Medulla oblongata (tissue), 1 donor: ENCODE results near the gene IRX2.

ENCODE experiments used
- DNase-seq: peaks from one replicate; pipeline ENCODE4 v3.0.0-alpha.2; 2015; ENCODE audit errors: extremely low spot score

Gene IRX2

DNA sequence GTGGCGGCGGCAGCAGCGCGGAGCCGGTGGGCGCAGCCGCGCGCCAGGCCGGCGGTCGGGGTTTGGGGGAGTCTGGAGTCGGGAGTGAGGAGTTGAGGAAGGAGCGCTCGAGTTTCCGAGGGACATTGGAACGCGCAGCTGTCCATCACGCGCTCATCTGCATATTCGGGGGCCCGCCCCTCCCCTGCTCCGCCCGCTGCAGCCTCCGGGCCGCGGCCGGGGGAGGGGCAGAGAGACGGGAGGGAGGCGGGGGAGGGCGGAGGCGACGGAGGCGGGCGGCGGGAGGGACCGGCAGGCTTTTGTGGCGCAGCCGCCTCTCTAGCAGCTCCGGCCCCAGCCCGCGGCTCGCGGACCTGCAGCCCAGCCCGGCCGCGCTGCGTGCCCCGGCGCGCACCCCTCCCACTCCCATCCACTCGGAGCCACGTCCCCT lies at the start of gene IRX2:
TSS of gene IRX2 (minus strand) at position 86 of the 430 bp plus-strand sequence. CDS start 264 bp downstream, outside the sequence.
- peak; percentile 89 for DNase-seq

DNA sequence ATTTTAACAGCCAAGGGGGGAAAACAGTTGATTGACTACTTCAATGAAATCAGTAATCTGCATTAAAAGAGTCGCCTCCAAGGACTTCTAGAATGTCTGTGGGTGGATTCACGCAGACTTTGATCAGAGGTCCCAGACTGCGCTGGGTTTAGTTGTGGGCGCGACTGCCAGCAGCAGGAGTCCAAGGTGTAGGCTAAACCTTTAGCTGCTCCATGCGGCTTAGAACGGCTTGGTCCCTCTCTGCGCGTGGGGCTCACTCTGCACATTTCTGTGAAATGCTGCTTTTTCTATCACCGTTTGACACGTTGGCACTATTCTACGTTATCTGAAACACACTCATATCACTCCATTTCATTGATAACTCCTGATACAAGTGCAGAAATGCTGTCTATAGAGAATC lies 48.6 kb upstream of the IRX2 start:
- no peak for DNase-seq

DNA sequence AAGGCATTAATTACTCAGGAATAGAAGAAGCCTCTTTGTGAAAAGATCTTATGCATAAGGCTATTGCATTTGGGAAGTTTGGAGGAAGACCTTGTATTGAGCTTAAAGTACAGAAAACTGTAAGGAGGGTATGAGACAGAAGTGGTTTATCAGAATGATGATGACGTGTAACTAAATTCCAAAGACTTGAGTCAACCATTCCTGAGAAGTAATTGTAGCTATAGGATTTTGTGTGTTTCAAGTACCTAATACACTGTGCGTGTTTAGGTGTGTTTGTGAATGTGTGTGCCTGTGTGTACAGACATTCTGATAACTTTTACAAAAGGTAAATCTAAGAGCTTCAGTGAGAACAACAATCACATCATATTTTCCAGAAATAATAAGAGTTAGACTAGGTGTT lies 46.5 kb upstream of the IRX2 start:
- DNase-seq, result no peak

DNA sequence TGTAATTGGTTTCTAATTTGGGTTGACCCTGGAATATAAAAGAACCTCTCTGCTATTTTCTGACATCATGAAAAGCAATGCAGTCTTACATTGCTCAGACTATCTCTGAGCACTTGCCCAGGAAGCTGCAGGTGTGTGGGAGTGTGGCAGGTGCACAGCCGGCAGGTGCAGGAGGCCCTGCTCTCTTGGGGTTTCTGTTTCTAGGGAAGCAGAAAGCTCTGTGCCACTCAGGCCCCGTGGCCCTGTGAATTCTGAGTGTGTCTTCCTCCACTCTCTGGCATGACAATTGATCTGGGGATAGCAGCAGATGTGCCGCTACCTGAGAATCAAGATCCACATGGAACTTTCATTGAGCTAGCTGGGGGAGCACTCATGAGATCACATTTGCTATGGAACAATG lies 45.7 kb upstream of the IRX2 start:
- DNase-seq, result no peak

DNA sequence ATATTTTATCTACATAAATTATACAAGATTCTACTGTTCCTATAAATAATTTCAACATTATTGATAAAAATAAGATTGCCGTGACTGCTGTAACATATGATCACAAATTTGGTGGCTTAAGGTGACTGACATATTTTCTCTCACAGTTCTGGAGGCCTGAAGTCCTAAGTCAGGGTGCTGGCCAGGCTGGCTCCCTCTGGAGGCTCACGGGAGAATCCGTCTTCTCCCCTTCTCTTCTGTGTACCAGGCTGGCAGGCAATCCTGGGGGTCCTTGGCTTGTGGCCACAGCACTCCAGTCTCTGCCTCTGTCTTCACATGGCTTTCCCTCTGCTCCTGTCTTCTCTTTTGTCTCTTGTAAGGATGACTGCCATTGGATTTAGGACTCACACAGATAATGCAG lies 31.7 kb upstream of the IRX2 start:
- no peak for DNase-seq

DNA sequence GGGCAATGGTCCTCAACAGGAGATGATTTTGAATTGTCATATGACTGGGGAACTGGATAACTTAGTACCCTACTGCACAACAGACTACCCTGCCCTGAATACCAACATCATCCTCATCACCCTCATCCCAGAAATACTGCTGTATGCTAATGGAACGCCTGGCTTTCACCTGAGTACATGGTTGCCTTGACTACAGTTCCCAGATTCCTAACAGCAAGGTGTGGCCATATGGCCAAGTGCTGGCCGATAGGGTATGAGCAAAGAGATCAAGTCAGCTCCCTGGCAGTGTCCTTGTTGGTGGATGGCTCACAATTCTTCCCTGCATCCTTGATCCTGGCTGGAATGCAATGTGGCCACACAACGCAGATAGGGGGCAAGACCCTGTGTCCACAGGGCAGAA lies 31.2 kb upstream of the IRX2 start:
- no peak for DNase-seq

DNA sequence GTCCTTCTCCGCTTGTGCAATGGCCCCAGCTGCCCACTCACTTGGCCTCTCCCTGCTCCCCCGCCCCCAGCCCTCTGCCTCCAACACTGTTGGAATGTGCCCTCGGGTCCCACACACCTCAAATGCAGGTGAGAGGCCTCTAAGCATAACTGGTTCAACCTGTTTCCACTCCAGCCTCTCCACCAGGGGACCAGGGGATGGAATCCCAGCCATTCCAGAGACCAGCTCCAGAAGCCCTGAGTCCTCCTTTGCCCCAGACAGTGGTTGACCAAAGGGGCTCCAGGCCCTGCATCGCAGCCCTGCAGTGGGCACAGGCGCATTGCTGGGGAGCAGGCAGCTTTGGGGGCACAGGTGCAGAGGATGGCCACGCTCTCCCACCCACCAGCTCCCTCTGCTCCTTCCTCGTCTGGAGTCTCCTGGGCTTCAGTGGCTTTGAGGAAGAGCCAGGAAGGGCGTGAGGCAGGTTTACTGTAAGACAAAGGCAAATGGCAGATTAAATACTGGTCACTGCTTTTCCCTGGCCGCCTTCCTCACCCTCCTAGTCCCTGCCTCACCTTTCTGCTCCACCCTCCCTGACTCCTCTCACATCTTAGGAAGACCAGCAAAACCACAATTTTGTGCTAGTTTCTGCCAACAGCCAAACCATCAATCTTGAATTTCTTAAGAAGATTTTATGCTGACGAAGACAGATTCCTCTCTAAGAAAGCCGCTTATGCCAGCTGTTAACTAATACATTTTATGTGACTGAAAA lies 29.1 kb upstream of the IRX2 start:
- DNase-seq, result no peak

DNA sequence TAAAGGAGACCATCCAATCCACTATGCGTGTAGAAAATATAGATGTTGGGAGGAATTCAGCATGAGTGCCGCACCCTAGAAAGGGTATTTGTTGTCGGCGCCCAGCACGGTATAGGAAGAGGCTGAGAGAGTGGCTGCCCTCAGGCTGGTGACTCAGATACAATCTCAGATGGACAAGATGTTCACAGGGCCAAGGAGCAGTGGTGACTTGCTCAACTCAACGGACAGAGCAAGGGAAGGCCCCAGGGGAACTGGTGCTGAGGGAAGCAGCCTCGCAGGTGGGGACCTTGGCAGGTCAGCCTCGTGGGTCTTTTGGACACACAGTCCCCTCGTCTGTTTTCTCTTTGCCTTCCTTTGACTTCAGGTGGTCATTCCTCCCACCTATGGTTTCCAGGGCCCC lies 28.0 kb upstream of the IRX2 start:
- no peak for DNase-seq

DNA sequence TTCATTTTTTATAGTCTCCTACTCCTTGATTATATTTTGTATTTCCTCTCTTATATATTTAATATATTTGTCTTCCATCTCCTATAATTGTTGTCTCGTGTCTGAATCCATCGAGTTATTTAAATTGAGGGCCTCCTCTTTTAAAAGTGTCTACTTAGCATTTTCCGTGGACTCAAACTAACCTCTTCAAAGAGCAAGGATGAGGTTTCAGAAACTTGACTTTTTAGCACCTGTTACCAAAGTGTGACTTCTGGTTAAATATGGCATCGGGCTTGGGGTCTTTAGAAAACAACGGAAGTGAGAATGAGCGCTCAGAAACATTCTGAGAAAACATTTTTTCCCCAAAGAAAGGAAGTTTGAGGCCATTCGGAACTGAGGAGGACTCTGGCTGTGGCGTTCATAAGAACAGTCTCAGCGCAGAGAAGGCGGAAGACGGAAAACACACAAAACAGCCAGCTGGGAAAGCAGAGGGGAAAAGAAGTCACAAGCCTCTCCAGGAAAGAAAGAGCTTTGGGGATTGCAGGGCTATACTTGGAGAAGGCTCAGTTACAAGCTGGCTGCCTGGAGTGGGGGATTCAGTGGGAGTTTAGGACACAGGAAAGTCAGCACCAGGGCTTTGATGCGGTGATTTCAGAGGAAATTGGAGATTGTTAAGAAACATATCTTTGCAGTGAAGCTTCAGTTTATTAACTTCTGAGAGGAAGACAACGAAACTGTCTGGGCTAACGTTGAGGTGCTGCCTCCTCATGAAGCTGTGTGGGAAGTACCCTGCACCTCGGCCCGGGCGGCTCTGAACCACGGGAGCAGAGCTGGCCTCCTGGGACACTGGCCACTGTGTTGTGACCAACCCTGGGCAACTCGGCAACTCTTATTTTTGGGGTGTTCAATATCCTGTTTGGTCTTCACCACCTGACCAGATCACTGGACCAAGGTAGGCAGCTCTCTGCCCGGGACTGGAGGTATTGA lies 25.1 kb upstream of the IRX2 start:
- DNase-seq, result no peak

DNA sequence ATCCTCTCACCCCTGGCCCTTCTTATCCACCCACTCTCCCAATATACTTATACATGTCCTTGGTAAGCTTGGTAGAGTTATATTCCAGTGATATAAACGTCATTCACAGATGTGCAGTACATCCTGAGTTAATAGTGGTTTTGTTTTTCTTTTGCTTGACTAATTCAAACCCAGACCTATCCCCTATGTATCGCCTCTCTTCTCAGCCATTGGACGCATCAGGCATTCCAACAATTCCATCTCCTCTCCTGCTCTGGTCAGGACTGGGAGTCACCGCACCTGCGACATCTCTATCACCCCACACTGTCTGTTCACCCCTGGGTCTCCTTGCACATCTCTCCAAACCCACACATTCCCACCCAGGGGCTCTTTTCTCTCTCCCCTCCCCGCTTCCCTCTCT lies 21.9 kb upstream of the IRX2 start:
- DNase-seq, result no peak

DNA sequence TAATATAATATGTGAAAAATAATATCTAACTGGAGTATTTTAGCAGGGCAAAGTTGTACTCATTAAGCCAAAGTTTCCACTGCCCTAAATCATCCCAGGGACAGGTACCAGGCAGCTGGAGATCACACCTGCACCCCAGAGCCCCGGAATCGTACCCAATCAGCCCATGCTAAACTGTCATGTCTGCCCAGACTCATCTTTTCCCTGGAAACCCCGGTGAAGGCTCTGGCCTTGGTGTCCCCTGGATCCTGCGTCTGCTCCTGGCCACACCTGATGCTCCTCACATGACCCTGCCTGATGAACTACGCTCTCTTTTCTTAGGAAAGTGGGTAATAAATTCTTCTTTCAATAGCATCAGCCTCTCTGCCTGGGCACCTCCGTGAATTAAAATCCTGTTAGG lies 15.6 kb upstream of the IRX2 start:
- no peak for DNase-seq

DNA sequence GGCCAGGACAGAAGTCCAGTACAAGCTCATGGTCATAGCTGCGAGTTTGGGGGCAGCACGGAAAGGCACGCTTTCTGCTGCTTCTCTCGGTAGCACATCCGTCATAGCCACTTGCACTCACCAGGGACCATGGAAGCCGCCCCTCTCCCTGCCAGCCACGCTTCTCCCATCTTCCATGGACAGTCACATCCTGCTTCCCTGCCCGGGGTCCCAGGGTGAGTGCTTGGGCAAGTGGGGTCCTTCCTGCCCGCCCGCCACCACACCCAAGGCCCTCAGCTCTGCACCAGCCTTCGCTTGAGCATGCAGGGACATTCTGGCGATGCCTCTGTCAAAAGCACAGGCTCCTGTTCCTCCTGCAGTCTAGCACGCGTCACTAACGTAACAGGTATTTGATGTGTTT lies 13.1 kb upstream of the IRX2 start:
- no peak for DNase-seq

DNA sequence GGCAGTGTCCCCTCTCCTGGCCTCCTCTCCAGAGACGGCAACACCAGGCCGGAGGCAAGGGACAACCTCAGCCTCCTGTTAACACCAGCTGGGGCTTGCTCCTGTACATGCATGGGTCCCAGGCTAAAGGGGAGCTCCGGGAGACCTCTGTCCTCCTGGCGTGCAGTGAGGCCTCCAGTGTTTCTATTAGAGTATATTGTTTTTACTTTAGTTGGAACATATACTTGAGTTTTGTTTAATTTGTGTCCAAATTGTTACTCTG lies 12.0 kb upstream of the IRX2 start:
- DNase-seq, result no peak

DNA sequence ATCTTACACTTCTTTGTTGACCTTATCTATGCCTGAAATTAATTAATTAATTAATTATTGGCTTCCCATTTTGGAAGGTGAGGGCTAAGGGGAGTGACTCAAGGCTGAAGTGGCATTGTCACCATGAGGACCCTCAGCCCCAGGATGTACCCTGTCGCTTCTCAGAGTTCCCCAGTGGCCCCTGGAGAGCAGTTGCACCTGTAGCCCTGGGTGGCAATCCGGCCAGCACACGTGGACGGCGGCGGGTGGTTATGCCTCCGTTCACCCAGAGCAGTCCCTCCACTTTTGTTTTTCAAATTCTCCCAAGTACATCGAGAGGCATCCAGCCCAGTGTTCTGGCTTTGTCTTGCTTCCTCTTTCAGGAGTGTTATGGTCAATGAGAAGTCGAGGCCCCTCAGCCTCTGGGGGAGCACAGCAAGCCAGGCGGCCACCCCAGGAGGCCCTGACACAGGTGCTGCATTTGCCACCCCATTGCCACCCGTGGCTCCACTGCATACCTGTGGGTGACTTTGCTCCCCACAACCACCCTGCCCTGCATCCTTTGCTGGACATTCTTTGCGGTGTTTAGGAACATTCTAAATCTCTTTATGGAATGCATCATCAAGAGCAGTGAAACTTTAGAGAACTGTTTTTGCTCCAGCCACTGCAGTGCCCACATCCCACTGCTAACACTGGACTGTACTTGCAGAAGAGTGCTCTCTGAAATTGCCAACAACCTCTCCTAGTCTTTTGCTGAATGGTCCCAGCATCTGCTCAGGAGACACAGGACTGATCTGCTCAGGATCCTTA lies 11.5 kb upstream of the IRX2 start:
- DNase-seq, result no peak

DNA sequence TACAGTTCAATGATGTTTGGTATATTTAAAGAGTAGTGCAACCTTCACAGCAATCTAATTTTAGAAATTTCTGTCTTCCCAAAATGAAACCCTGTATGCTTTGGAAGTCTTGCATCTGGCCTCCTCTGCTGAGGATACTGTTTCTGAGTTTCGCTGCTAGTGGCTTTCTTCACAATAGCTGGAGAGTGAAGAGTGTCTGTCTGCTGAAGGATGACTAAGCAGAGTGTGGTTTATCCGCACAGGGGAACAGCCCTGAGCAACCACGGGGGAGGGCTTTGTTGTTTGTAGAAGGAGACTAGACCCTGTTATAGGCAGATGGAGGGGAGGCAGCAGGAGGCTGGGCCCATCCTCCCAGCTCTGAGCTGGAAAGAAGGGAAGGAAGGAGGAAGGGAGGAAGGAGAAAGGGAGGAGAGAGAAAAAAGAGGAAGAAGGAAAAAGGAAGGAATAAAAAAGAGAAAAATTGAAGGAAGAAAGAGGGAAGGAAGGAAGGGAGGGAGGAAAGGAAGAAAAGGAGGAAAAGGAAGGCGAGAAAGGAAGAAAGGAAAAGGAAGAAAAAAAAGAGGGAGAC lies 10.5 kb upstream of the IRX2 start:
- DNase-seq, result no peak

DNA sequence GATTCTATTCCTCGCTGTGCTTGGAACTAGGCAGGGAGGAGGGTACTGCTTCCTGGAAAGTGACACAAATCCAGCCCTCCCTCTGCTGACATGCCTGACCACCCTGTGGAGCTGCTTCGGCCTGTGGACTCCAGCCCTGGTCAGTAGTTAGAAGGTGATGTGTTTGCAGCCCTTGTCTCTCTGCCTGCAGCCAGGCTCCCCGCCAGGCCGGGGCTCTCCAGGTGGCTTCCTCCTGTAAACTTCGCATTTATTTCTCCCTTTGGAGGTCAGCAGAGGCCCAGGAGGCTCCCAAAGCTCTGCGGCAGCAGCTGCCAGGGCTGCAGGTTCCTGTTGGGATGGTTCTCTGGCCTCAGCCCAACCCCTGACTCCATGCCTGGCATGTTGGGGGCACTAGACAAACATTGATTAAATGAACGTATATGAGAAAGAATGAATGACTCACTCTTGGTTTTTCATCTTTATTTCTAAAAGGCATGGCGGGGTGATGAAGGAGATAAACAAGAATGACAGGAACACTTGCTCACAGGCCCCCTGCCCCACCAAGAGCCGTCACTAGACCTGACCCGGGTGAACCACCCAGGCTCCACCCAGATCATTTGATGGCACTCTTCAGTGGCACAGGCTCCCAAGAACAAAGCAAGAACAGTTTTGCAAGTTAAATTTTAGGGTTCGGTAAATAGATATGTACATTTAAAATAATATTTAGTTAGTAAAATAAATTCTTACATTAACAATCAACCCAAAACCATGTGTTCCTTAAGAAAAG lies 8.4 kb upstream of the IRX2 start:
- no peak for DNase-seq

DNA sequence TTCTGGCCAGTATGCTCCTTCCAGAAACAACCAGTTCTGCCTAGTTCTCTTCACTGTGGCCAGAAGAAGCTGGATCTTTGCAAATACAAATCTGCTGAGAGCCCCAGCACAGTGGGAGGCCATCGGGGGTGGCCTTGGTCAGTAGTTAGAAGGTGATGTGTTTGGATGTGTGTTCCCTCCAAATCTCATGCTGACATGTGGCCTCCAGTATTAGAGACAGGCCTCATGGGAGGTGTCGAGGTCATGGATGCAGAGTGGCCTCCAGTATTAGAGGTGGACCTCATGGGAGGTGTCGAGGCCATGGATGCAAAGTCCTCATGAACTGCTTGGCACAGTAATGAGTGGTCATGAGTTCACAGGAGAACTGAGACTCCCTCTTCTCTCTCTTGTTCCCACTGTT lies 7.6 kb upstream of the IRX2 start:
- DNase-seq, result no peak

DNA sequence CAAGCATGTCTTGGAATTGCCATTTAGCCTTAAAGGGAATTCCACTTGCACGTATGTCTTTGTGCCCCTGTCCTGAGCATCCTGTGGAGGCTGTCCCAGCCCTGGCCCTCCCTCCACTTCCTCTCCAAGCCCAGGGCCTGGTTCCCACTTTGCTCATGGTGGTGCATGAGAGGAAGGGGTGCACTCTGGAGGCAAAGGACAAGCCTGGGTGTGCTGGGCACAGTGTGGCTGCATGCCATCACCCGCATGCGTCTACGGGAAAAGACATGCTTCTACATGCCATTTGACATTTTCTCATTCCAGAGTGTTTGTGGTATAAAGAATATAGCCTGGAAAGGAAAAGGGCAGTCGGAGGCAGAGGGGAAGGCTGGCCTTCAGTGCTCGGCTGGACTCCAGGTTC lies 7.2 kb upstream of the IRX2 start:
- no peak for DNase-seq

DNA sequence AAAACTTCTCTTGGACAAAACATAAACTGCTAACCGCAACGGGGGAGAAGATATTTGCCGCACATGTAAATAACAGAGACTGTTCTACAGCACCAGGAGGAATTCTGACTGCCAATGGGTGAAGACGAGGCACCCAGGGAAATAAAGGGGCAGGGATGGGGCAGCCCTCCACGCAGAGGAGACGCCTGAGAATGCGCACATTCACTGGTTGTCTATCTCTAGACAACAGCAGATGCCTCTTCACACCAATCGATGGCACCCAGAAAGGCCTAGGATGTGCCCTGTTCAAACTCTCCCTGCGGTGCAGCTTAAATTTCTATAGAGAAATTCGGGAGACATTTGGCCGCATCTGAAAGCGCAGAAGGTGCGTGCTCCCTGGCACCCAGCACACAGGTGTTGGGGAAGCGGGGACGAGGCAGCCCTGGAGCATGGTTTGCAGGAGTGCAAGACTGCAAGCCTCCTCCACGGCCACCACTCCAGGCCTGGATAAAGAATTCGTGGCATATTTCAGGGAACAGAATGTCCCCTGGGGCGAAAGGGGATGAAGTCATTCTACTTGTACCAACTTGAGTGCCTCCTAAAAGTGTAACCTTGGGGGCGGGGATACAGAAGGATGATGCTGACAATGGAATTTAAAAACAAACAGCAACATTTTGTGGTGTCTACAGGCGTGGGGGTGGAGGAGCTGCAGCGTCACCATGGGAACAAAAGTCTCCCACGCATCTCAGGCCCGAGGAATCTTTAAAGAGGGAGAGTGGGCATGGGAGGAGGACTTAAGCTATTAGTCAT lies 6.3 kb upstream of the IRX2 start:
- DNase-seq, result no peak
